HG03097 (cell line): Measurements from ENCODE around the gene ZNF451.
"Not testable (repeated sequence)": the region's sequence is repeated elsewhere in the genome, so short reads cannot be mapped to it uniquely, and the experiment has no call there.

Source experiments
- ATAC-seq: cut with Tn5 transposase; IDR thresholded peaks from one replicate; pipeline ENCODE4 v1.9.1; 2021; ENCODE audit not compliant: unreplicated experiment, low FRiP score

ZNF451 gene, protein sequence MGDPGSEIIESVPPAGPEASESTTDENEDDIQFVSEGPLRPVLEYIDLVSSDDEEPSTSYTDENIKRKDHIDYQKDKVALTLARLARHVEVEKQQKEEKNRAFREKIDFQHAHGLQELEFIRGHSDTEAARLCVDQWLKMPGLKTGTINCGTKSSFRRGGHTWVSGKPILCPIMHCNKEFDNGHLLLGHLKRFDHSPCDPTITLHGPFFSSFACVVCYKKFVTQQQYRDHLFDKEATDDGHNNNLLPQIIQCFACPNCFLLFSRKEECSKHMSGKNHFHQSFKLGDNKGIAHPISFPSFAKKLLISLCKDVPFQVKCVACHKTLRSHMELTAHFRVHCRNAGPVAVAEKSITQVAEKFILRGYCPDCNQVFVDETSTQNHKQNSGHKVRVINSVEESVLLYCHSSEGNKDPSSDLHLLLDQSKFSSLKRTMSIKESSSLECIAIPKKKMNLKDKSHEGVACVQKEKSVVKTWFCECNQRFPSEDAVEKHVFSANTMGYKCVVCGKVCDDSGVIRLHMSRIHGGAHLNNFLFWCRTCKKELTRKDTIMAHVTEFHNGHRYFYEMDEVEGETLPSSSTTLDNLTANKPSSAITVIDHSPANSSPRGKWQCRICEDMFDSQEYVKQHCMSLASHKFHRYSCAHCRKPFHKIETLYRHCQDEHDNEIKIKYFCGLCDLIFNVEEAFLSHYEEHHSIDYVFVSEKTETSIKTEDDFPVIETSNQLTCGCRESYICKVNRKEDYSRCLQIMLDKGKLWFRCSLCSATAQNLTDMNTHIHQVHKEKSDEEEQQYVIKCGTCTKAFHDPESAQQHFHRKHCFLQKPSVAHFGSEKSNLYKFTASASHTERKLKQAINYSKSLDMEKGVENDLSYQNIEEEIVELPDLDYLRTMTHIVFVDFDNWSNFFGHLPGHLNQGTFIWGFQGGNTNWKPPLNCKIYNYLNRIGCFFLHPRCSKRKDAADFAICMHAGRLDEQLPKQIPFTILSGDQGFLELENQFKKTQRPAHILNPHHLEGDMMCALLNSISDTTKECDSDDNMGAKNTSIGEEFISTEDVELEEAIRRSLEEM

DNA sequence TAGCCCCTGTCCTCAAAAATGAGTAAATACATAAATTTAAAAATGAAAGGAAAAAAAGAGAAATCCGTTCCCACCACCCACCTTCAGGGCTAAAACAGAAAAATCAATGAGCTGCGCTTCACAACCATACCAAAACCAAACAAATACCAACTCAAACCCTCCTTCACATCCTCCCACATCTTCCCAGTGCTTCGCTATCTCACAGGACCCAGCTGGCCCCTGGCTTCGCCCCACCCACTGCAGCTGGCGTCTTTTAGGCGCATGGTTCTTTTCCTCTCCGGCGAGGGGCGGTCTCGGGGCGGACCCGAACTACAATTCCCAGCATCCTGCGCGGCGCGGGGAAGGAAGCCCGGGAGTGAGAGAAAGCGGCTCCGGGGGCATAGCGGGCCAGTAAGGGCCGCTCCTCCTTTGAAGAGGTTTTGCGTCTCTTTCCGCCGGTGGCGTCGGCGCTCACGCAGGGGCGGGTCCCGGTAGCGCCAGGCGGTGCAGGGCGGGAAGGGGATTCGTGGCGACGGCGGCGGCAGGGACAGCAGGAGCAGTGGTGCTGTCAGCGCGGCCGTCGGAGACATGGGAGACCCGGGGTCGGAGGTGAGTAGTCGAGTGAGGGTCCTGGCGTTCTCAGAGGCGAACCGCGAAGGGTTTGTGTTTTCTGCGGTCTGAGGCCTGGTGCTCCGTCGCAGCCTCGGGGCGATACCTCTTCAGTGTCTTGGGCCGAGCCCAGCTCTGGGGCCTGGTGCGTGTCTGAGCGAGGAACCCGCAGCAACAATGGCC, at the start of gene ZNF451:
Gene ZNF451, plus strand, starts transcription at position 502 of the 771 bp plus-strand sequence. Its CDS starts 66 bp downstream, at position 568.
- ATAC-seq: peak; percentile 92

GRCh38 chr6:57044061-57044460, 45.9 kb upstream of the ZNF451 start:
- not testable (repeated sequence) for ATAC-seq

DNA sequence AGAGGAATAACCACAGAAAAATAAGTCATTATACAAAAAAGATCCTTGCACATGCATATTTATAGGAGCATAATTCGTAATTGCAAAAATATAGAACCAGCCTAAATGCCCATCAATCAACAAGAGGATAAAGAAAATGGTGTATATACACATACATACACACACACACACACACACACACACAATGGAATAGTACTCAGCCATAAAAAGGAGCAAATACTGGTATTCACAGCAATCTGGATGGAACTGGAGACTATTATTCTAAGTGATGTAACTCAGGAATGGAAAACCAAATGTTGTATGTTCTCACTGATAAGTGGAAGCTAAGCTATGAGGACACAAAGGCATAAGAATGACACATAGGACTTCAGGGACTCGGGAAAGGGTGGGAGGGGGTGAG, 45.4 kb upstream of the ZNF451 start:
- no peak for ATAC-seq

GRCh38 chr6:57046332-57047256, 43.4 kb upstream of the ZNF451 start, which contains the start of gene KIAA1586:
KIAA1586 (plus strand) TSS chr6:57046693; CDS start chr6:57046756, 63 bp downstream.
- peak; percentile 95 for ATAC-seq

DNA sequence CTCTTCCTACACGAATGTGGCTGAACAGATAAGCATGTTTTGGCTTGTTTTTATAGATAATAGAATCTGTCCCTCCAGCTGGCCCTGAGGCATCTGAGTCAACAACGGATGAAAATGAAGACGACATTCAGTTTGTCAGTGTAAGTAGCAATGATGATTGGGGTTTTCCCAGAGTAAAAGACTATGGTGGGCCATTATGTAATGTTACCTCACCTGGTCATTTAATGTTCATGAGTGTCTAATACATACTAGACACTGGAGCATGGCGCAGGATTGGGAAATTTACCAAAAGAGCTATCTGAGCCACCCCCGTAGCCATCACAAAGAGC, 42.8 kb upstream of the ZNF451 start:
- peak; percentile 19 for ATAC-seq

DNA sequence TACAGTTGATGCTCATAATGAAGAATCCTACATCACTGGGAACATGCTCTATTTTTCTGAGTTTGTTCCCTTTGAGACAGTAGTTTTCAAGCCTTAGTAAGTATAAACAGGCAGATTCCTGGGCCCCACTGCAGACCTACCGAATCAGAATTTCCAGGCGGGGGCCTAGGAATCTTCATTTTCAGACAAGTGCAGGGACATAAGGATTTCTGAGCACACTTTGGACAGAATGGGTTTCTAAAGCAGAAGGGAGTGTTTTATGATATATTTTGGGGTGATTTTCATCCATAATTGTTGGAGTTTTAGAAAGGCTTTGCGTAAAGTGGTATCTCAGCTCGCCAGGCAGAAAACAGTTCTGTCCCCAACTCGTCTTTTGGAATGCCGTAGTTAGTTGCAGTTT, 42.1 kb upstream of the ZNF451 start:
- not testable (repeated sequence) for ATAC-seq

- ATAC-seq: no peak
These were observed 41.4 kb upstream of the ZNF451 start for GRCh38 chr6:57048577-57048976.

DNA sequence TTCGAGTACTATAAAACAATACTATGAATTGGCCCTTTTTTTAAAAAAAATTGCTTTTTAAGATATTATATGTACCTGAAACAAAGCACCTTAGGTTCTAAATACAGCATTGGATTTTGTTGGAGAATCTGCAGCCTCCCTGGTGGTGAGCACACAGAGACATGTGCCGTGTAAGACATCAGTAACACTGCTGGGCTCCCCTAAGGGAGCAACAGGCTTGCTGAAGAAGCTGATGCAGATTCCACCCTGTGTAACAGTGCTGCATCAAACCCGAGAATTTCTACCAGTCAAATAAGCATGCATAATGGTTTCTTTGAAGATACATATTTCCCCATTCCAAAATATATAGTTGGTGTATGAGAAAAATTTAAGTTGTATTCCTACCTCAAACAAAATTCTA, 26.1 kb upstream of the ZNF451 start:
- ATAC-seq: no peak

- no peak for ATAC-seq
These were observed 25.2 kb upstream of the ZNF451 start for GRCh38 chr6:57064809-57065208.

GRCh38 chr6:57068061-57068460, 21.9 kb upstream of the ZNF451 start:
- ATAC-seq: no peak

- ATAC-seq: no peak
These were observed 20.8 kb upstream of the ZNF451 start for GRCh38 chr6:57069228-57069627.

DNA sequence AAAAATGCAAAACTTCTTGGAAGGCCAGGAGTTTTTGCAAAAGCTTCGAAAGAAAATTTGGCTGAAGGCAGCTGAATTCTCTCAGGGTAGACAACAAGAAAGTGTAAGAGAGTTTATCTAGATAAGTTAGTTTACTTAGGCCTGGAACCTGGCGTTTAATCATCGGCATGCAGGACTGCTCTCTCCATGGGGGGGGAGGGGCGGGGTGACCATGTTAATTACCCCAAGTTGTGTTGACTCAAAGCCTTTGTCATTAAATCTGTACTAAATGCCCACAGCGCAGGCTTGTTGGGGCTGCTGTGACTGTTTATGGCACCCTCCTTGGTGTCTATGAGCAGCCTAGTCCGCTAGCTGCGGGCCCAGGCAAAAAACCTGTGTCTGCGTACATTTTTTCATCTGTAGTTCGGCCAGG, 20.1 kb upstream of the ZNF451 start:
- no peak for ATAC-seq

DNA sequence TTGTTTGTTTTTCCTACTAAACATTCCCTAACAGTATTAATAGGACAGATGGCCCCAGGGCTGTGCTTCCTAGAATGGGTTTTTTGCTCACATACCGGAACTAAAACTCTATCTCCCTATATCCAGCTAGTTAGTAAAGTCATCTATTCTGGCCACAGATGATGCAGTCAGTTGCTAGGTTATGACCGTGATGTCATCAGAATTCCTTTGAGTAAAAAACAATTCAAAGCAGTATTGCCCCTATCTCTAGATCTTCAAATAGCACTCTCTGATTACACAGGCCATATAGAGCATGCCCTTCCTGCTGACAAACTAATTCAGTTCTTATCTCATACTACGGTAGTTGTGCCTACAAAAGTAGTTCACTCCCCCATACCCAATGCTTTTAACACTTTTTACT, 17.9 kb upstream of the ZNF451 start:
- no peak for ATAC-seq

DNA sequence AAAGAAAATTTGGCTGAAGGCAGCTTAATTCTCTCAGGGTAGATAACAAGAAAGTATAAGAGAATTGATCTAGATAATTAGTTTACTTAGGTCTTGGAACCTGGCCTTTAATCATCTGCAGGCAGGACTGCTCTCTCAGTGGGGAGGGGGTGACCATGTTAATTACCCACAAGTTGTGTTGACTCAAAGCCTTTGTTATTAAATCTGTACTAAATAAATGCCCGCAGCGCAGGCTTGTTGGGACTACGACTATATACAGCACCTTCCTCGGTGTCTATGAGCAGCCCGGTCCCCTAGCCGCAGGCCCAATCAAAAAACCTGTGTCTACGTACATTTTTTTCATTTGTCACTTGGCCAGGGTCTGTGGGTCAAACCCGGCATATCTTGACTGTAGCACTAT, 15.6 kb upstream of the ZNF451 start:
- ATAC-seq: no peak

GRCh38 chr6:57075092-57075491, 14.9 kb upstream of the ZNF451 start:
- no peak for ATAC-seq

DNA sequence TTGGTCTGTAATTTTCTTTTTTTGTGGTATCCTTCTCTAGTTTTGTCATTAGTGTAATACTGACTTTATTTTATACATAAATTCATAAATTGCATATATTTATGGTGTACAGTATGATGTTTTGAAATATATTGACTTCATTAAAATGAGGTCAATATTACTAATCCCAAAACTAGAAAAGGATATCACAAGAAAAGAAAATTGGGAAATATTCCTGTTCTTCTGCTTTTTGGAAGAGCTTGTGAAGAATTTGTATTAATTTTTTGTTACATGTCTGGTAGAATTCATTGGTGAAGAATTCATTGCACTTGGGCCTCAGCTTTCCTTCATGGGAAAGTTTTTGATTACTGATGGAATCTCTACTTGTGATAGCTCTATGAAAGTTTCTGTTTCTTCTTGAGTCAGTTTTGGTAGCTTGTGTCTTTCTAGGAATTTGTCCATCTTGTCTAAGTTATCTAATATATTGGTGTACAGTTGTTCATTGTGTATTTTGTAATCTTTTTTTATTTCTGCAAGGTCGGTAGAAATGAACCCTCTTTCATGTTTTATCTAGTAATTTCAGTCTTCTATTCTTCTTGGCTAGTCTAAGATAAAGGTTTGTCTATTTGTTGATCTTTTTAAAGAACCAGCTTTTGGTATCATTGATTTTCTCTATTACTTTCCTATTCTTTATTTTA, 11.3 kb upstream of the ZNF451 start:
- no peak for ATAC-seq

DNA sequence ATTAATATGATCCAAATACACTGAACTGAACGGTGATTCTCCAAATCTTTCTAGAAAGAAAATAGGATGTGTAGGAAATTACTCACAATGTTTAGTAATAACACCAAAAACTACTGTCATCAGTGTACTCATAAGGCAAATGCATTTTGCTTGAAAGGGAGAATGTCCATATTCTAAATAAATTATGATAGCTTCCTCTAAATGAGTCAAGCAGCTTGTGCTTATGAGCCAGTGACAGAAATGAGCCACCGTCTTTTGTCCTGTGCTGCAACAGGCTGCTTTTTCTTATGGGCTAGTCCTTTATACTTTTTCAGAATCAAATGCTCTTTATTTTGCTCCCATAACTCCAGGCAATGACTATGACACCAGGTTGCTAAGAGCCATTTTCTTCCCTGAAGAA, 4.5 kb upstream of the ZNF451 start:
- ATAC-seq: no peak

DNA sequence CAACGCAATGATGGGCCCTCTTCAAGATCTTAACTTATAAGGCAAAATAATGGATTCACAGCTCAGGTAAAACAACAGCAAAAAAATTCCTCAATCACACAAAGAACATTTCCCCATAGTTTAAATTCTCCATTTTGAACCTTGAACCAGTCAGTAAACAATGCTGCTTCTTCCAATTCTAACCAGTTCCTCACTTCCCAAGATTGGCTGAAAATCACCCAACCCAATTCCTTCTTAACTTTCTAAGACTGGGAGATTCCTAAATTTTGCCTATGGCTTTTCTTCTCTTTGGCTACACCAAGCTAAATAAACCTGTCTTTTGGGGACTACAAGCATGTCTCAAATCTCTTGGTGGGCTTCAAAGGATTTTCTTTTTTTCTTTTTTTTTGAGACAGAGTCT, 3.1 kb upstream of the ZNF451 start:
- no peak for ATAC-seq

- no peak for ATAC-seq
These were observed 2.1 kb upstream of the ZNF451 start for GRCh38 chr6:57087916-57088315.
